Measurements from ENCODE around the gene MDM2.

The MDM2 gene

GRCh38 chr12:68784015-68784414, 24.0 kb upstream of the MDM2 start:
- no peak overlapping the region for H3K27ac ChIP-seq (ENCODE audit: low read depth in 2 of 2, low read length in 2 of 2)
- H3K4me1 ChIP-seq (ENCODE audit: control insufficient read depth in 2 of 2, insufficient read depth in 2 of 2, low read length in 2 of 2) = peaks cover 0 to 2% of the 10 kb centered on the region in 2 donors
- H3K27me3 ChIP-seq (ENCODE audit: control insufficient read depth in 2 of 2, insufficient read depth in 2 of 2, low read length in 2 of 2) = no peaks in the 10 kb centered on the region
- H3K4me3 ChIP-seq (ENCODE audit: low read length in 2 of 2) = no peak overlapping the region
- no peaks in the 10 kb centered on the region for H3K9me3 ChIP-seq (ENCODE audit: control insufficient read depth in 2 of 2, low read length in 2 of 2)
- H3K9ac ChIP-seq (ENCODE audit: low read depth in 1 of 2, low read length in 2 of 2) = no peak overlapping the region
- no peaks in the 10 kb centered on the region for H3K36me3 ChIP-seq (ENCODE audit: control insufficient read depth in 2 of 2, insufficient read depth in 2 of 2, low read length in 2 of 2)

DNA sequence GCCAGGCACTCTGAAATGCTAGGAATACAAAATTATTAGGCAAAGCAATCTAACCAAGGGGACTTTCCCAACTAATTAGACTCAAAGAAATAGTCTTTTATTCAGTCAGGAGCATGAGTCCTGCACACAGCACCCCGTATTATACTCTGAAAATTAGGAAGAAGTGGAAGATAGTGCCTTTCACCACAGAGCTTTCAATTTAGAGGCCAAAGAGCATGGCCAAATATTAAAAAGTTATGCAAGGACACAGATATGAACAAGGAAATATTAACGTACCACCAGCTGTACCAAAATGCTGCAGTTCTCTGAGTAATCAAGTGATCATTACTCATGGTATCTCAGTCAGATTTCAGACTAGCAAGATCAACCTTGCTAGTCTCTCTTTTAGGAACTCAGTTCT, 22.6 kb upstream of the MDM2 start:
- Histone ChIP-seq H3K4me3 (ENCODE audit: low read length in 2 of 2) (no peak overlapping the region), H3K27ac (ENCODE audit: low read depth in 2 of 2, low read length in 2 of 2) (no peak overlapping the region), H3K9ac (ENCODE audit: low read depth in 1 of 2, low read length in 2 of 2) (no peak overlapping the region), H3K36me3 (ENCODE audit: control insufficient read depth in 2 of 2, insufficient read depth in 2 of 2, low read length in 2 of 2) (no peaks in the 10 kb centered on the region), H3K27me3 (ENCODE audit: control insufficient read depth in 2 of 2, insufficient read depth in 2 of 2, low read length in 2 of 2) (no peaks in the 10 kb centered on the region), H3K9me3 (ENCODE audit: control insufficient read depth in 2 of 2, low read length in 2 of 2) (no peaks in the 10 kb centered on the region), H3K4me1 (ENCODE audit: control insufficient read depth in 2 of 2, insufficient read depth in 2 of 2, low read length in 2 of 2) (peaks cover 0 to 2% of the 10 kb centered on the region in 2 donors)

GRCh38 chr12:68785823-68786222, 22.2 kb upstream of the MDM2 start:
- Histone ChIP-seq H3K36me3 (ENCODE audit: control insufficient read depth in 2 of 2, insufficient read depth in 2 of 2, low read length in 2 of 2) (no peaks in the 10 kb centered on the region), H3K27ac (ENCODE audit: low read depth in 2 of 2, low read length in 2 of 2) (no peak overlapping the region), H3K27me3 (ENCODE audit: control insufficient read depth in 2 of 2, insufficient read depth in 2 of 2, low read length in 2 of 2) (no peaks in the 10 kb centered on the region), H3K4me3 (ENCODE audit: low read length in 2 of 2) (no peak overlapping the region), H3K9me3 (ENCODE audit: control insufficient read depth in 2 of 2, low read length in 2 of 2) (no peaks in the 10 kb centered on the region), H3K9ac (ENCODE audit: low read depth in 1 of 2, low read length in 2 of 2) (no peak overlapping the region), H3K4me1 (ENCODE audit: control insufficient read depth in 2 of 2, insufficient read depth in 2 of 2, low read length in 2 of 2) (peaks cover 0 to 2% of the 10 kb centered on the region in 2 donors)

- no peaks in the 10 kb centered on the region for H3K9me3 ChIP-seq (ENCODE audit: control insufficient read depth in 2 of 2, low read length in 2 of 2)
- H3K4me1 ChIP-seq (ENCODE audit: control insufficient read depth in 2 of 2, insufficient read depth in 2 of 2, low read length in 2 of 2) = peaks cover 0 to 2% of the 10 kb centered on the region in 2 donors
- H3K36me3 ChIP-seq (ENCODE audit: control insufficient read depth in 2 of 2, insufficient read depth in 2 of 2, low read length in 2 of 2) = no peaks in the 10 kb centered on the region
- H3K4me3 ChIP-seq (ENCODE audit: low read length in 2 of 2) = no peak overlapping the region
- peak overlapping the region in 1 of 2 donors; percentile 44 for H3K27ac ChIP-seq (ENCODE audit: low read depth in 2 of 2, low read length in 2 of 2)
- no peak overlapping the region for H3K9ac ChIP-seq (ENCODE audit: low read depth in 1 of 2, low read length in 2 of 2)
- H3K27me3 ChIP-seq (ENCODE audit: control insufficient read depth in 2 of 2, insufficient read depth in 2 of 2, low read length in 2 of 2) = no peaks in the 10 kb centered on the region
Measured at GRCh38 chr12:68786929-68787328, 21.0 kb upstream of the MDM2 start.

DNA sequence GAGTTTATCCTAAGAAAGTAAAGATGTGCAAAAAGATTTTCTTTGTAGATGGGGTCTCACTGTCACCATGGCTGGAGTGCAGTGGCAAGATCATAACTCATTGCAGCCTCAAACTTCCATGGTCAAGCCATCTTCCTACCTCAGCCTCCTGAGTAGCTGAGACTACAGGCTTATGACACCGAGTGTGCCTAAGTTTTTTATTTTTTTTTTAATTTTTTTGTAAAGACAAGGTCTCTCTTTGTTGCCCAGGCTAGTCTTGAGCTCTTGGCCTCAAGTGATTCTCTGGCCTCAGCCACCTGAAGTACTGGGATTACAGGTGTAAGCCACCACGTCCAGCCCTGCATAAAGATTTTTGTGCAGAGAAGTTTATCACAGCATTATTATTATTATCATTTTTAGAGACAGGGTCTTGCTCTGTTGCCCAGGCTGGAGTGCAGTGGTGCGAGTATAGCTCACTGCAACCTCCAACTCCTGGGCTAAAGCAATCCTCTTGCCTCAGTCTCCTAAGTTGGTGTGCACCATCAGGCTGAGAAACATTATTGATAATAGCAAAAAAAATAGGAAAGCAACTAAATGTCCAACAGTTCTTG, 19.3 kb upstream of the MDM2 start:
- Histone ChIP-seq H3K27ac (ENCODE audit: low read depth in 2 of 2, low read length in 2 of 2) (no peak overlapping the region), H3K9ac (ENCODE audit: low read depth in 1 of 2, low read length in 2 of 2) (no peak overlapping the region), H3K27me3 (ENCODE audit: control insufficient read depth in 2 of 2, insufficient read depth in 2 of 2, low read length in 2 of 2) (no peaks in the 10 kb centered on the region), H3K4me3 (ENCODE audit: low read length in 2 of 2) (no peak overlapping the region), H3K36me3 (ENCODE audit: control insufficient read depth in 2 of 2, insufficient read depth in 2 of 2, low read length in 2 of 2) (no peaks in the 10 kb centered on the region), H3K4me1 (ENCODE audit: control insufficient read depth in 2 of 2, insufficient read depth in 2 of 2, low read length in 2 of 2) (peaks cover 0 to 2% of the 10 kb centered on the region in 2 donors), H3K9me3 (ENCODE audit: control insufficient read depth in 2 of 2, low read length in 2 of 2) (no peaks in the 10 kb centered on the region)

DNA sequence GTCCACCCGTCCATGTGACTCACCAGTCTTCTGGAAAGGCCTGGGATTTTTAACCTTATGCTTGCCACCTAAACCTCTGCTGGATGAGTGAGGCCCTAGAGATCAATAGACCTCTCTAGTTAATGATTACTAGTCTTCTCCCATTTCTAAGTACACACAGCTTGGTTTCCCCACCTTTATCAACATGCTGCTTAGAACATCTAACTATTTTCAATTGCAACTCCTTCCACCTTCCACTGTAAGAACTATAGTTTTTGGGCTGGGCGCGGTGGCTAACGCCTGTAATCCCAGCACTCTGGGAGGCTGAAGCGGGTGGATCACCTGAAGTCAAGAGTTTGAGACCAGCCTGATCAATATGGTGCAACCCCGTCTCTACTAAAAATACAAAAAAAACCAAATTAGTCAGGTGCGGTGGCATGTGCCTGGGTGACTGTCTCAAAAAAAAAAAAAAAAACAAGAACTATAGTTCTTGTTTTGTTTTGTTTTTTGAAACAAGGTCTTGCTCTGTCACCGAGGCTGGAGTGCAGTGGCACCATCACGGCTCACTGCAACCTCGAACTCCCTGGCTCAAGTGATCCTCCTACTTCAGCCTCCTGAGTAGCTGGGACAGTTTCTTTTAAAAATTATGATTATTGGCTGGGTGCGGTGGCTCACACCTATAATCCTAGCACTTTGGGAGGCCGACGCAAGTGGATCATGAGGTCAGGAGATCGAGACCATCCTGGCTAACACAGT, 18.7 kb upstream of the MDM2 start:
- Histone ChIP-seq H3K27ac (ENCODE audit: low read depth in 2 of 2, low read length in 2 of 2) (no peak overlapping the region), H3K9ac (ENCODE audit: low read depth in 1 of 2, low read length in 2 of 2) (no peak overlapping the region), H3K4me3 (ENCODE audit: low read length in 2 of 2) (no peak overlapping the region)

DNA sequence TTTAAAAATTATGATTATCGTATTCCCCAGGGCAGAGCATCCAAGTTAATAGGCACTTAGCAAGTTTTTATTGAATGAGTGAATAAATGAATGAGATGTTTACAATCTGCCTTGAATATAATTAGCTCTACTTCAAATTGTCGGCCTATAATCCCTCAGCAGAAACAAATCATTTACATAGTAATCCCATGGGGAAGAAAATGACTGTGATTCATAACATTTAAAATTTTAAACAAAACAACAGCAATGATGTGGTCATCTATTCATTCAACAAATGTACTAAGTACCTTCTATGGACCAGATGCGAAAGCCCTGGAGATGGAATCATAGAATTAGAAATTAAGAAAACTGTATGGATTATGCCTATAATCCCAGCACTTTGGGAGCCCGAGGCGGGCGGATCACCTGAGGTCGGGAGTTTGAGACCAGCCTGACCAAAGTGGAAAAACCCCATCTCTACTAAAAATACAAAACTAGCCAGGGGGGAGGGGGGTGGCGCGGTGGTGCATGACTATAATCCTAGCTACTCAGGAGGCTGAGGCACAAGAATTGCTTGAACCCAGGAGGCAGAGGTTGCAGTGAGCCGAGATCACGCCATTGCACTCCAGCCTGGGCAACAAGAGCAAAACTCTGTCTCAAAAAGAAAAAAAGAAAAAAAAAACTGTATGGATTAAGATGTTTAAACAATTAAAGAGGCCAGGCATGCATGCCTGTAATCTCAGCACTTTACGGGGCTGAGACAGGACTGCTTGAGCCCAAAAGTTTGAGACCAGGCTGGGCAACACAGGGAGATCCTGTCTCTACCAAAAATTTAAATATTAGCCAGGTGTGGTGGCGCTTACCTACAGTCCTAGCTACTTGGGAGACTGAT, 17.7 kb upstream of the MDM2 start:
- Histone ChIP-seq H3K27me3 (ENCODE audit: control insufficient read depth in 2 of 2, insufficient read depth in 2 of 2, low read length in 2 of 2) (no peaks in the 10 kb centered on the region), H3K9me3 (ENCODE audit: control insufficient read depth in 2 of 2, low read length in 2 of 2) (no peaks in the 10 kb centered on the region), H3K4me1 (ENCODE audit: control insufficient read depth in 2 of 2, insufficient read depth in 2 of 2, low read length in 2 of 2) (peaks cover 0 to 2% of the 10 kb centered on the region in 2 donors), H3K27ac (ENCODE audit: low read depth in 2 of 2, low read length in 2 of 2) (no peak overlapping the region), H3K4me3 (ENCODE audit: low read length in 2 of 2) (no peak overlapping the region), H3K9ac (ENCODE audit: low read depth in 1 of 2, low read length in 2 of 2) (no peak overlapping the region), H3K36me3 (ENCODE audit: control insufficient read depth in 2 of 2, insufficient read depth in 2 of 2, low read length in 2 of 2) (no peaks in the 10 kb centered on the region)

More for the DNA sequence above, 18.7 kb upstream of the MDM2 start:
- Histone ChIP-seq H3K9me3 (ENCODE audit: control insufficient read depth in 2 of 2, low read length in 2 of 2) (no peaks in the 10 kb centered on the region), H3K4me1 (ENCODE audit: control insufficient read depth in 2 of 2, insufficient read depth in 2 of 2, low read length in 2 of 2) (peaks cover 0 to 2% of the 10 kb centered on the region in 2 donors), H3K27me3 (ENCODE audit: control insufficient read depth in 2 of 2, insufficient read depth in 2 of 2, low read length in 2 of 2) (no peaks in the 10 kb centered on the region), H3K36me3 (ENCODE audit: control insufficient read depth in 2 of 2, insufficient read depth in 2 of 2, low read length in 2 of 2) (no peaks in the 10 kb centered on the region)

DNA sequence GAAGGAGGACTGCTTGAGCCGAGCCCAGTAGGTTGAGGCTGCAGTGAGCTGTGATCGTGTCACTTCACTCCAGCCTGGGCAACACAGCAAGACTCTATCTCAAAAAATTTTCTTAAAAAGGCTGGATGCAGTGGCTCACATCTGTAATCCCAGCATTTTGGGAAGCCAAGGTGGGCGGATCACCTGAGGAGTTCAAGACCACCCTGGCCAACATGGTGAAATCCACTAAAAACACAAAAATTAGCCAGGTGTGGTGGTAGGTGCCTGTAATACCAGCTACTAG, 17.1 kb upstream of the MDM2 start:
- Histone ChIP-seq H3K9ac (ENCODE audit: low read depth in 1 of 2, low read length in 2 of 2) (no peak overlapping the region), H3K27ac (ENCODE audit: low read depth in 2 of 2, low read length in 2 of 2) (no peak overlapping the region), H3K9me3 (ENCODE audit: control insufficient read depth in 2 of 2, low read length in 2 of 2) (no peaks in the 10 kb centered on the region), H3K4me3 (ENCODE audit: low read length in 2 of 2) (no peak overlapping the region), H3K27me3 (ENCODE audit: control insufficient read depth in 2 of 2, insufficient read depth in 2 of 2, low read length in 2 of 2) (no peaks in the 10 kb centered on the region), H3K36me3 (ENCODE audit: control insufficient read depth in 2 of 2, insufficient read depth in 2 of 2, low read length in 2 of 2) (no peaks in the 10 kb centered on the region), H3K4me1 (ENCODE audit: control insufficient read depth in 2 of 2, insufficient read depth in 2 of 2, low read length in 2 of 2) (peaks cover 0 to 2% of the 10 kb centered on the region in 2 donors)

DNA sequence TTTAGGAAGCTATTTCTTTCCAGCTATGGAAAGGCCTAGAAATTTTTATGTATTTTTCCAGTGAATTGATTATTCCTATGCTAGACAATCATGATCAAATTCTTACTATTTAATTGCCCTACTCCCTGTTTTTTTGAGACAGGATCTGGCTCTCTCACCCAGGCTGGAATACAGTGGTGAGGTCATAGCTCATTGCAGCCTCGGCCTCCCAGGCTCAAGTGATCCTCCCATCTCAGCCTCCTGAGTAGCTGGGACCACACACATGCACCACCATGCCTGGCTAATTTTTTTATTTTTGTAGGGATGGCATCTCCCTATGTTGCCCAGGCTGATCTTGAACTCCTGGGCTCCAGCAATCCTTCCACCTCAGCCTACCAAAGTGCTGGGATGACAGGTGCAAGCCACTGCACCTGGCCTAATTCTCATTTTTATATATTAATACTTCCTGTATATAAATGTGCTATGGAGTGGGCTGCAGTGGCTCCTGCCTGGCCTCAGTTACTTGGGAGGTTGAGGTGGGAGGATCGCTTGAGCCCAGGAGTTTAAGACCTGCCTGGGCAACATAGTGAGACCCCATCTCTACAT, 16.0 kb upstream of the MDM2 start:
- no peak overlapping the region for H3K9ac ChIP-seq (ENCODE audit: low read depth in 1 of 2, low read length in 2 of 2)
- H3K4me1 ChIP-seq (ENCODE audit: control insufficient read depth in 2 of 2, insufficient read depth in 2 of 2, low read length in 2 of 2) = peaks cover 0 to 2% of the 10 kb centered on the region in 2 donors
- no peaks in the 10 kb centered on the region for H3K9me3 ChIP-seq (ENCODE audit: control insufficient read depth in 2 of 2, low read length in 2 of 2)
- no peaks in the 10 kb centered on the region for H3K36me3 ChIP-seq (ENCODE audit: control insufficient read depth in 2 of 2, insufficient read depth in 2 of 2, low read length in 2 of 2)
- no peak overlapping the region for H3K27ac ChIP-seq (ENCODE audit: low read depth in 2 of 2, low read length in 2 of 2)
- no peak overlapping the region for H3K4me3 ChIP-seq (ENCODE audit: low read length in 2 of 2)
- no peaks in the 10 kb centered on the region for H3K27me3 ChIP-seq (ENCODE audit: control insufficient read depth in 2 of 2, insufficient read depth in 2 of 2, low read length in 2 of 2)

GRCh38 chr12:68792952-68793351, 15.0 kb upstream of the MDM2 start:
- Histone ChIP-seq H3K36me3 (ENCODE audit: control insufficient read depth in 2 of 2, insufficient read depth in 2 of 2, low read length in 2 of 2) (no peaks in the 10 kb centered on the region), H3K4me3 (ENCODE audit: low read length in 2 of 2) (no peak overlapping the region), H3K9ac (ENCODE audit: low read depth in 1 of 2, low read length in 2 of 2) (no peak overlapping the region), H3K27me3 (ENCODE audit: control insufficient read depth in 2 of 2, insufficient read depth in 2 of 2, low read length in 2 of 2) (no peaks in the 10 kb centered on the region), H3K4me1 (ENCODE audit: control insufficient read depth in 2 of 2, insufficient read depth in 2 of 2, low read length in 2 of 2) (no peaks in the 10 kb centered on the region), H3K27ac (ENCODE audit: low read depth in 2 of 2, low read length in 2 of 2) (no peak overlapping the region), H3K9me3 (ENCODE audit: control insufficient read depth in 2 of 2, low read length in 2 of 2) (no peaks in the 10 kb centered on the region)

All from mucosa of rectum (tissue), 2 donors.